Common myeloid progenitor, CD34-positive (primary cell): ENCODE measurements around the gene PPIP5K2.

Experiments used
- CTCF ChIA-PET: fragments of 350-600 bp; sonication (Branson Sonifier 250); formaldehyde crosslinking; loops from one replicate; lab custom pipeline; 2021; ENCODE audit warnings: antibody characterized with exemption; lab: Charles Lee
- POLR2A ChIA-PET: fragments of 350-600 bp; sonication (Branson Sonifier 250); formaldehyde crosslinking; loops from one replicate; lab custom pipeline; 2021; ENCODE audit warnings: antibody characterized with exemption; lab: Charles Lee
- DNase-seq, 3 donors: peaks; one replicate each; pipeline versions ENCODE4 v3.0.0 to v3.0.0-alpha.2; 2013
- H3K27ac ChIP-seq, 2 experiments: 1 replicate in 1 of 2; 2 replicates in 1 of 2; pipeline ENCODE4 v1.7.0; 2013; ENCODE audit warnings: inconsistent platforms in 2 of 2, low read length in 2 of 2, mild to moderate bottlenecking in 2 of 2, low read depth in 1 of 2, moderate library complexity in 1 of 2; ENCODE audit not compliant: severe bottlenecking in 2 of 2, insufficient read depth in 1 of 2, poor library complexity in 1 of 2
- H3K27me3 ChIP-seq, 5 experiments: replicated peaks in 2 of 5; 1 replicate in 3 of 5; 2 replicates in 2 of 5; pipeline versions ENCODE4 v1.6.1 to v1.7.0; 2013; ENCODE audit warnings: low read length in 4 of 5, mild to moderate bottlenecking in 2 of 5, moderate library complexity in 2 of 5, inconsistent platforms in 1 of 5; ENCODE audit not compliant: insufficient read depth in 5 of 5, control insufficient read depth in 4 of 5
- H3K36me3 ChIP-seq, 4 experiments: 1 replicate in 2 of 4; 2 replicates in 2 of 4; pipeline versions ENCODE4 v1.6.1 to v1.7.0; 2013; ENCODE audit warnings: low read length in 3 of 4, control low read depth in 1 of 4, mild to moderate bottlenecking in 1 of 4; ENCODE audit not compliant: control insufficient read depth in 4 of 4, insufficient read depth in 4 of 4
- H3K4me1 ChIP-seq, 4 experiments: 1 replicate in 3 of 4; 2 replicates in 1 of 4; pipeline versions ENCODE4 v1.6.1 to v1.7.1; 2013; ENCODE audit warnings: low read length in 3 of 4, mild to moderate bottlenecking in 3 of 4, control low read depth in 1 of 4, inconsistent platforms in 1 of 4, moderate library complexity in 1 of 4; ENCODE audit not compliant: control insufficient read depth in 4 of 4, insufficient read depth in 4 of 4; ENCODE audit errors: control extremely low read depth in 1 of 4
- H3K4me3 ChIP-seq, 7 experiments: 1 replicate in 4 of 7; 2 replicates in 3 of 7; pipeline versions ENCODE4 v1.5.1 to v1.7.0; 2013; ENCODE audit warnings: mild to moderate bottlenecking in 7 of 7, low read length in 6 of 7, moderate library complexity in 6 of 7, inconsistent platforms in 2 of 7, low read depth in 2 of 7, control low read depth in 1 of 7; ENCODE audit not compliant: insufficient read depth in 4 of 7, control insufficient read depth in 1 of 7; ENCODE audit errors: extremely low read depth in 1 of 7
- H3K9me3 ChIP-seq, 5 experiments: 1 replicate in 4 of 5; 2 replicates in 1 of 5; pipeline versions ENCODE4 v1.6.1 to v1.7.1; 2013; ENCODE audit warnings: low read length in 4 of 5, mild to moderate bottlenecking in 2 of 5, inconsistent platforms in 1 of 5, low read depth in 1 of 5, moderate library complexity in 1 of 5; ENCODE audit not compliant: control insufficient read depth in 4 of 5, insufficient read depth in 2 of 5; ENCODE audit errors: control extremely low read depth in 1 of 5
- WGBS: methylation state at CpG from one replicate; pipeline ENCODE4 v1.1.5; 2013; ENCODE audit not compliant: insufficient coverage; 5-methylcytosine and 5-hydroxymethylcytosine counted together

Gene PPIP5K2

GRCh38 chr5:103228588-103228987 is 108.5 kb downstream of the PPIP5K2 start:
- 100% methylated on average over 1 of the region's 1 CpG for WGBS
- H3K4me3 ChIP-seq = no peak overlapping the region
- CTCF ChIA-PET = interaction anchor here (1.6 kb wide), 1 partner anchor 246 kb away, joined by 4 read pairs; no protein-coding TSS in a partner anchor

DNA sequence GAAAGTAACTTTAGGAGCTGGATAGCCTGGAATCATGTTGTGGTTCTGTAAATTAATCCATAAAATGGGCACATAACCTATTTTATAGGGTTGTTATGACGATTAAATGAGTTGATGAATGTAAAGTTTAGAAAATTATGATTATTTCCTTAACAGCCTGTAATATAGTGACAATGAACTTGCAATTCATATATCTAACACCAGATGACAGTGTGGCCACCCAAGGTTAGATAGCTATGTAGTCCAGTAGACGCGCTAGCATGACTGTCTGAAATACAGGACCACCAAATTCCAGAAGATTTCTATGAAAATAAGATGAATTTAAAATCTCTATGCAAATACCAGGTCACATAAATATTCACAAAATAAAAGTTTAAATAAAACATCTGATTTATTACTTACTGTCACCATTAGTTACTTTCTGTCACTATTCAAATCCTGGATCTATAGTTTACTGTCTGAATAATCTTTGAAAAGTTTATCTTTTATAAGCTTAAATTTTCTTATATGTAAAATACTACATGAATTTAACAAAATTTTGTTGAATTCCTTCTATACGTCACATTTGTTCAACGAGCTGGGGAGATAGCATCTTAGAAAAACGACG is 112.4 kb downstream of the PPIP5K2 start:
- ChIA-PET CTCF (interaction anchor here (0.8 to 6.8 kb wide), 13 partner anchors 9 to 254 kb away, joined by 3 to 76 read pairs (median 4); partner anchors contain the start of gene MACIR), POLR2A (no interaction called here)
- Histone ChIP-seq H3K9me3 (no peaks in the 10 kb centered on the region), H3K27ac (no peak overlapping the region), H3K27me3 (no peaks in the 10 kb centered on the region), H3K4me1 (no peaks in the 10 kb centered on the region), H3K36me3 (no peaks in the 10 kb centered on the region), H3K4me3 (no peak overlapping the region)
- peak; percentile 54 to 74 (median 74) for DNase-seq
- WGBS = no CpG with 5 or more reads among the region's 7 CpGs

More at GRCh38 chr5:103228588-103228987, 108.5 kb downstream of the PPIP5K2 start:
- no peak for DNase-seq
- POLR2A ChIA-PET = no interaction called here
- Histone ChIP-seq H3K9me3 (no peaks in the 10 kb centered on the region), H3K36me3 (no peaks in the 10 kb centered on the region), H3K4me1 (peaks cover 0 to 4% (median under 1%) of the 10 kb centered on the region in 4 experiments), H3K27ac (no peak overlapping the region), H3K27me3 (no peaks in the 10 kb centered on the region)

DNA sequence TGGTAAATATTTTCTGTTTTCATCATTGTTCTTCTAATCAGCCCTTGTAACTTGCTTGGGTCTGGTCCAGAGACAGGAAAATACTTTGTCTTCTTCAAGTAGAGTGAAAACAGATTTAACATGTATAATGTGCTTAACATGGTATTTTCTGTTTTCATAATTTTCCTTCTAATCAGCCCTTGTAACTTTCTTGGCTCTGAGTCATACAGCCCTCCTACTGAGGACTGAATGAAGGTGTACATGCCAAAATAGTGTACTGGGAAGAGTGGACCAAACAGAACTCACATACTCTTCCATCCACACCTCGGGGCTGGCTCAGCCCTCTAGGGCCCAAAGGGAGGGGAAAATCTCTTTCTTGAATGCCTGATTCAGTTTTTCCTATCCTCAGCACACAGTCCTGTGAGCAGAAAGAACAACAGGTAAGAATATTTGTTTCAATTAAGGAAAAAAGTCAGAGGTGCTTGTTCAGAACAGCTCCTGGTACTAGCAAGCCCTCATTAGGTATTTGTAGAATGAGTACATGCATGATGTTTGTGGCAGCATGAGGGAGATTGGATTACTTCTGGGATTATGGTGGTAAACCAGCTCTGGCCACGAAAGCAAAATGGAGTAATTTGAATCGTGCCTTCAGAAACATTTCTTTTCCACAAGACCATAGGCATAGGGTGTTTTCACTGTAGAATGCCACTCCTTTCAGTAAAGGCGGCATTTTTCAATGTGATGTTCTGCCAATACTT is 114.3 kb downstream of the PPIP5K2 start:
- CTCF ChIA-PET = interaction anchor here (6.8 kb wide), 1 partner anchor 241 kb away, joined by 76 read pairs; no protein-coding TSS in a partner anchor

DNA sequence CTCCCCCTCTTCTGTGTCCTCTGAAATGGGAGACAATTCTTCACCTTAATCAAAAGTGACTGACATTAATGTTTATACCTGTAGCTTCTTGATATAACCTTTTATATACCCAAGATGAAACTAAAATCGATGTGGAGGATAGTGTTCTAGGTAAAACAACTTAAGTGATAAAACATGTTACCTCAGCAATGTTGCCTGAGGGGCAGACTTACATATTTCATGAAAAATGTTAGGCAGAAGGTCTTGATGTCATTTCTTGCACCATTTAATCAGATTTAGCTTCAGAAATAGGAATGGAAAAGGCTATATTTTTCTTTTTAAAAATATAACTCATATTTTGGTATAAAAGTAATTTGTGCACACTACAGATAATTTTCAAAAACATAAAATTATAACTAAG is 115.8 kb downstream of the PPIP5K2 start:
- Histone ChIP-seq H3K36me3 (no peaks in the 10 kb centered on the region), H3K4me3 (no peak overlapping the region), H3K4me1 (no peaks in the 10 kb centered on the region), H3K9me3 (peaks cover 0 to 10% (median 0%) of the 10 kb centered on the region in 5 experiments), H3K27me3 (no peaks in the 10 kb centered on the region), H3K27ac (no peak overlapping the region)
- DNase-seq = no peak
- POLR2A ChIA-PET = no interaction called here
- no CpG with 5 or more reads among the region's 1 CpG for WGBS
- CTCF ChIA-PET = interaction anchor here (6.8 kb wide), 1 partner anchor 239 kb away, joined by 76 read pairs; no protein-coding TSS in a partner anchor

More for the DNA sequence above, 114.3 kb downstream of the PPIP5K2 start:
- POLR2A ChIA-PET = no interaction called here
- Histone ChIP-seq H3K4me1 (no peaks in the 10 kb centered on the region), H3K27ac (no peak overlapping the region), H3K36me3 (no peaks in the 10 kb centered on the region), H3K9me3 (peaks cover 0 to 2% (median 0%) of the 10 kb centered on the region in 5 experiments), H3K4me3 (no peak overlapping the region), H3K27me3 (no peaks in the 10 kb centered on the region)
- 100% methylated on average over 1 of the region's 4 CpGs for WGBS
- DNase-seq = no peak

- Histone ChIP-seq H3K4me1 (no peaks in the 10 kb centered on the region), H3K27ac (no peak overlapping the region), H3K27me3 (no peaks in the 10 kb centered on the region), H3K36me3 (no peaks in the 10 kb centered on the region), H3K9me3 (peaks cover 0 to 14% (median 6%) of the 10 kb centered on the region in 5 experiments), H3K4me3 (no peak overlapping the region)
- WGBS = no CpG with 5 or more reads among the region's 1 CpG
- POLR2A ChIA-PET = no interaction called here
- CTCF ChIA-PET = interaction anchor here (1.5 kb wide), 1 partner anchor 237 kb away, joined by 4 read pairs; no protein-coding TSS in a partner anchor
- DNase-seq = no peak
These were observed 117.7 kb downstream of the PPIP5K2 start for GRCh38 chr5:103237778-103238177.

DNA sequence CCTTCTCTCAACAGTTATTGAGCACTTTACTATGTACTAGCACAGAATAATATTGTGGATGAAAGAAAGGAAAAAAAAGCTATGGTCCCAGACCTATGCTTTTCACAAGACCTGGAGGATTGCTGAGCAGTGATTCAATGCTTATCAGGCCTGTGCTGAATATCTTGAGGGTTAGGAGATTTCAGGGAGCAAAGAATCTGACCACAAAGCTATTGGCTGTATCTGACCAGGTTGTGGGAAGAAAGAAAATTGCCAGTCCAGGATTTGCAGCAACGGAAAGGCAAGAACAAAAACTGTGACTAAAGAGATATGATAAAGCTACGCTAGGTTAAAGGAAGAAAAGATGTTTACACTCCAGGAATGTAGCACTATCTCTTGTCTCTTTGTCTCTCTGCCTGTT is 123.6 kb downstream of the PPIP5K2 start:
- Histone ChIP-seq H3K4me3 (no peak overlapping the region), H3K4me1 (no peaks in the 10 kb centered on the region), H3K27ac (no peak overlapping the region), H3K27me3 (no peaks in the 10 kb centered on the region), H3K9me3 (peaks cover 0 to 14% (median 6%) of the 10 kb centered on the region in 5 experiments), H3K36me3 (no peaks in the 10 kb centered on the region)
- WGBS = 92% methylated on average over 2 of the region's 2 CpGs
- ChIA-PET CTCF (interaction anchor here (0.8 kb wide), 1 partner anchor 29 kb away, joined by 3 read pairs; no protein-coding TSS in a partner anchor), POLR2A (no interaction called here)
- DNase-seq = no peak

DNA sequence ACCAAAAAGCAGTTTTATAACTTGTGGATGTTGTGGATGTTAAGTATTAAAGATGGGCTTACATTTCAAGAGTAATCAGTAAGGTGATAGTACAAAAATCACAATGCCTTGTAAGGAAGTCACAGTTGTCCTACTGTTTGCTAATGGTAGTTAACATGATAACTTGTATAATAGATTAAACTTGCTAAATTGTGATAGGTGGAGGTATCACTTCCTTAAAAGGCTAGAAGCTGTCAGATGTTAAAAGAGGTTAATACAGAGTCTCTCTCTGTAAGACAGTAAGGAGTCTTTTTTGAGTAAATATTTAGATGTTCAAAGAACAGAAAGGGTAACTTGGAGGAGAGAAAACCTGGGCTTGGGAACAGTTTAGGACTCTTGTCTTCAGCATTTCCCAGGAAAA is 124.3 kb downstream of the PPIP5K2 start:
- Histone ChIP-seq H3K4me3 (no peak overlapping the region), H3K27ac (no peak overlapping the region), H3K36me3 (no peaks in the 10 kb centered on the region), H3K27me3 (no peaks in the 10 kb centered on the region), H3K4me1 (no peaks in the 10 kb centered on the region), H3K9me3 (peaks cover 0 to 13% (median 6%) of the 10 kb centered on the region in 5 experiments)
- CTCF ChIA-PET = interaction anchor here (0.8 kb wide), 1 partner anchor 29 kb away, joined by 3 read pairs; no protein-coding TSS in a partner anchor
- no peak for DNase-seq
- POLR2A ChIA-PET = no interaction called here
